Caco-2 (cell line): ENCODE data around the gene WBP1L. TPM values are rescaled to one million over a fixed set of nuclear protein-coding genes. Genes with fewer than 3 reads are reported as not detected.

Experiments
- BruUV-seq: library from RNA; stranded (reverse); fragments of 400-500 nt; replicated peaks from 2 replicates; lab custom pipeline; 2021; lab: Mats Ljungman, UMichigan
- CTCF ChIA-PET: fragments of 300-600 bp; sonication (Branson Sonifier 250); formaldehyde crosslinking; loops from one replicate; lab custom pipeline; 2022; ENCODE audit warnings: antibody characterized with exemption; lab: Charles Lee
- POLR2A ChIA-PET: fragments of 300-600 bp; sonication (Branson Sonifier 250); formaldehyde crosslinking; loops from one replicate; lab custom pipeline; 2022; ENCODE audit warnings: antibody characterized with exemption; lab: Charles Lee
- DNase-seq, 2 experiments: peaks; one replicate each; pipeline versions ENCODE4 v3.0.0 to v3.0.0-alpha.2; 2020 to 2022
- H3K27me3 ChIP-seq: replicated peaks from 2 replicates; pipeline ENCODE4 v1.6.0; 2011; ENCODE audit warnings: low read length; ENCODE audit not compliant: control insufficient read depth, insufficient read depth
- H3K36me3 ChIP-seq: 2 replicates; pipeline ENCODE4 v1.5.1; 2011; ENCODE audit warnings: low read length; ENCODE audit not compliant: control insufficient read depth, insufficient read depth
- H3K4me1 ChIP-seq: fragments of 250-450 bp; sonication (Bioruptor Pico); 2 replicates; pipeline ENCODE4 v1.5.1; 2020; ENCODE audit warnings: mild to moderate bottlenecking
- H3K4me3 ChIP-seq: 2 replicates; pipeline ENCODE4 v1.5.1; 2011; ENCODE audit warnings: low read depth, mild to moderate bottlenecking, control low read depth, low read length
- H3K9me3 ChIP-seq: fragments of 250-450 bp; sonication (Bioruptor Pico); 2 replicates; pipeline ENCODE4 v1.5.1; 2020; ENCODE audit warnings: mild to moderate bottlenecking, moderate library complexity
- H3K27ac Mint-ChIP-seq: one replicate; pipeline ENCODE4 v1.8.0; 2022; ENCODE audit warnings: mixed read lengths; ENCODE audit not compliant: unreplicated experiment
- H3K27me3 Mint-ChIP-seq: one replicate; pipeline ENCODE4 v1.8.0; 2022; ENCODE audit warnings: mixed read lengths; ENCODE audit not compliant: insufficient read depth, unreplicated experiment
- H3K36me3 Mint-ChIP-seq: one replicate; pipeline ENCODE4 v1.8.0; 2022; ENCODE audit warnings: mild to moderate bottlenecking, mixed read lengths; ENCODE audit not compliant: insufficient read depth, unreplicated experiment
- H3K4me1 Mint-ChIP-seq: one replicate; pipeline ENCODE4 v1.8.0; 2022; ENCODE audit warnings: low read depth, mixed read lengths; ENCODE audit not compliant: unreplicated experiment
- H3K4me3 Mint-ChIP-seq: one replicate; pipeline ENCODE4 v1.8.0; 2022; ENCODE audit warnings: mild to moderate bottlenecking, moderate library complexity, mixed read lengths; ENCODE audit not compliant: unreplicated experiment
- H3K9me3 Mint-ChIP-seq: one replicate; pipeline ENCODE4 v1.8.0; 2022; ENCODE audit warnings: mixed read lengths; ENCODE audit not compliant: unreplicated experiment
- CTCF ChIP-seq, 2 experiments: fragments of 200-600 bp in 1 of 2; IDR thresholded peaks; 1 replicate in 1 of 2; 2 replicates in 1 of 2; pipeline versions ENCODE4 v1.5.1 to v1.8.0; 2011 to 2022; ENCODE audit warnings: antibody characterized with exemption in 1 of 2, control low read depth in 1 of 2, inconsistent platforms in 1 of 2, low read depth in 1 of 2, low read length in 1 of 2, mild to moderate bottlenecking in 1 of 2, moderate library complexity in 1 of 2; ENCODE audit not compliant: insufficient read depth in 1 of 2, severe bottlenecking in 1 of 2, unreplicated experiment in 1 of 2
- intact Hi-C: fragments of 100-400 bp; cut with micrococcal nuclease; formaldehyde crosslinking; loops from one replicate; pipeline ENCODE4 v1.10.0; 2022; ENCODE audit not compliant: unreplicated experiment
- total RNA-seq: library from RNA; stranded (reverse); gene quantifications from 2 replicates; pipeline ENCODE4 v1.2.3, GENCODE V29; 2022

Gene WBP1L
- total RNA-seq, 1 experiment from 2014 or later, result 28.2 TPM

GRCh38 chr10:102777711-102778453 lies 34.1 kb downstream of the WBP1L start:
- H3K4me1 ChIP-seq, result peaks cover 55% of the 10 kb centered on the region
- BruUV-seq, result no TSS peak
- POLR2A ChIA-PET, result interaction anchor here (0.5 to 1.1 kb wide), 5 partner anchors 13 to 64 kb away, joined by 3 to 8 read pairs (median 5); partner anchors contain the start of genes ARL3 and SFXN2

GRCh38 chr10:102778781-102779180 lies 35.0 kb downstream of the WBP1L start:
- ChIA-PET POLR2A (no interaction called here), CTCF (interaction anchor here (0.7 kb wide), 1 partner anchor 26 kb away, joined by 3 read pairs; no protein-coding TSS in a partner anchor)
- BruUV-seq, result no TSS peak
- H3K27me3 Mint-ChIP-seq, result no peaks in the 10 kb centered on the region
- H3K27me3 ChIP-seq, result no peaks in the 10 kb centered on the region
- H3K9me3 ChIP-seq, result no peaks in the 10 kb centered on the region
- no peaks in the 10 kb centered on the region for H3K36me3 ChIP-seq
- intact Hi-C loops, result no loop called here
- DNase-seq, result no peak
- H3K36me3 Mint-ChIP-seq, result peaks cover 7% of the 10 kb centered on the region
- peaks cover 61% of the 10 kb centered on the region for H3K4me1 ChIP-seq
- no peak overlapping the region for H3K4me3 Mint-ChIP-seq
- TF ChIP-seq CTCF (IDR thresholded peaks at IDR 0.05; ENCODE audit: insufficient read depth in 1 of 2, low read depth in 1 of 2, low read length in 1 of 2, severe bottlenecking in 1 of 2, unreplicated experiment in 1 of 2), result no peak
- peaks cover 38% of the 10 kb centered on the region for H3K4me1 Mint-ChIP-seq
- H3K27ac Mint-ChIP-seq, result no peak overlapping the region
- no peaks in the 10 kb centered on the region for H3K9me3 Mint-ChIP-seq
- H3K4me3 ChIP-seq, result no peak overlapping the region

More at GRCh38 chr10:102777711-102778453, 34.1 kb downstream of the WBP1L start:
- Histone ChIP-seq H3K36me3 (no peaks in the 10 kb centered on the region), H3K27me3 (no peaks in the 10 kb centered on the region), H3K4me3 (no peak overlapping the region), H3K9me3 (no peaks in the 10 kb centered on the region)
- H3K27ac Mint-ChIP-seq, result peak overlapping the region; percentile 90
- H3K4me1 Mint-ChIP-seq, result peaks cover 43% of the 10 kb centered on the region
- TF ChIP-seq CTCF (IDR thresholded peaks at IDR 0.05; ENCODE audit: insufficient read depth in 1 of 2, low read depth in 1 of 2, low read length in 1 of 2, severe bottlenecking in 1 of 2, unreplicated experiment in 1 of 2), result no peak
- peaks cover 7% of the 10 kb centered on the region for H3K36me3 Mint-ChIP-seq
- CTCF ChIA-PET, result interaction anchor here (0.7 to 3.0 kb wide), 5 partner anchors 13 to 57 kb away, joined by 3 to 20 read pairs (median 4); no protein-coding TSS in a partner anchor
- H3K27me3 Mint-ChIP-seq, result no peaks in the 10 kb centered on the region
- peak; percentile 12 to 62 for DNase-seq
- H3K9me3 Mint-ChIP-seq, result no peaks in the 10 kb centered on the region
- intact Hi-C loops, result loop anchor here (1.0 to 2.0 kb wide), 3 partner anchors 15 to 37 kb away; no protein-coding TSS in a partner anchor
- peak overlapping the region; percentile 6 for H3K4me3 Mint-ChIP-seq

- no peaks in the 10 kb centered on the region for H3K27me3 Mint-ChIP-seq
- no peak overlapping the region for H3K4me3 ChIP-seq
- H3K36me3 Mint-ChIP-seq, result peaks cover 7% of the 10 kb centered on the region
- H3K36me3 ChIP-seq, result no peaks in the 10 kb centered on the region
- no TSS peak for BruUV-seq
- H3K4me1 Mint-ChIP-seq, result peaks cover 32% of the 10 kb centered on the region
- DNase-seq, result no peak
- H3K9me3 ChIP-seq, result no peaks in the 10 kb centered on the region
- ChIA-PET CTCF (no interaction called here), POLR2A (no interaction called here)
- peaks cover 58% of the 10 kb centered on the region for H3K4me1 ChIP-seq
- no peak for TF ChIP-seq CTCF (IDR thresholded peaks at IDR 0.05; ENCODE audit: insufficient read depth in 1 of 2, low read depth in 1 of 2, low read length in 1 of 2, severe bottlenecking in 1 of 2, unreplicated experiment in 1 of 2)
- H3K9me3 Mint-ChIP-seq, result no peaks in the 10 kb centered on the region
- H3K27me3 ChIP-seq, result no peaks in the 10 kb centered on the region
- H3K4me3 Mint-ChIP-seq, result no peak overlapping the region
- intact Hi-C loops, result no loop called here
- H3K27ac Mint-ChIP-seq, result peak overlapping the region; percentile 32
Observed at GRCh38 chr10:102779680-102780526, 36.2 kb downstream of the WBP1L start.
